GM12872 (cell line): ENCODE measurements around the gene SUV39H1.

Experiments
- CTCF ChIP-seq: IDR thresholded peaks from 3 replicates; pipeline ENCODE4 v1.5.1; 2011; ENCODE audit warnings: low read depth, mild to moderate bottlenecking, low read length, moderate library complexity; ENCODE audit not compliant: insufficient read depth

SUV39H1 gene

DNA sequence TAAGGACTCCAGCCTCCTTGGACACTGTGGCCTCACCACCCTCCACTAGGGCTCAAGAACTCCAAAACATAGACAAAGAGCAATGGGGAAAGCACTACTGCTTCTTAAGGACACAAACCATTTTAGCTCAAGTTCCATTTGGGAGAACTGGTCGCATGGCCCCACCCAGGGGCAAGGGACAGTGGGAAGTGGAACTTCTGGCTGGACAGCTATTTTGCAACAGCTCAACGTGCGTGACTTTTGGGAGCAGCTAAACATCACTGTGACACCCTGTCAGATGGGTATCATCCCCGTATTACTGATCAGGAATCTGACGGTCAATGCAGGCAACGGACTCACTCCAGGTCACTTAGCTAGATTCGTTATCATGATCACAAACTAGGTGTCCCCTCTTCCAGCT is 56.0 kb downstream of the SUV39H1 start:
- TF ChIP-seq CTCF: no peak

DNA sequence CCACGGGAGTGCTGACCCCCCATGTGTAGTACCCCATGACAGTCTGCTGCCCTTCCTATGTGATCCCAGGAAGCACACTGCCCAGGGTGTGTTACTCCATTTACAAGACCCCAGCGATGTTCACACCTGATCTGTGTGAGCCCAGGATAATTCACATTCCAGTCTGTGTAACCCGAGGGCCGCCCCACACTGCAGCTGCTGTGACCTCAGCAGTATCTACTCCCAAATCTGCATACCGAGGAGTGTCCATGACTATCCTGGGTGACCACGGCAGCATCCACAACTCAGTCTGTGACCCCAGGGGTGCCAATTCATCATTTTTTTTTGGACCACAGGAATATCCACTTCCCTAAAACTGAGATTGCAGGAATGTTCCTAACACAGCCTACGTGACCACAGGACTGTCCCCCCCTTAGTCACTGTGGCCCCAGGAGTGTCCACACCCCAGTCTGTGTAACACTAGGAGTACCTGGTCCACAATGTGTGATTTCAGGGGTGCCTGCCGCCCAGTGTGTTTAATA is 57.2 kb downstream of the SUV39H1 start:
- no peak for TF ChIP-seq CTCF

DNA sequence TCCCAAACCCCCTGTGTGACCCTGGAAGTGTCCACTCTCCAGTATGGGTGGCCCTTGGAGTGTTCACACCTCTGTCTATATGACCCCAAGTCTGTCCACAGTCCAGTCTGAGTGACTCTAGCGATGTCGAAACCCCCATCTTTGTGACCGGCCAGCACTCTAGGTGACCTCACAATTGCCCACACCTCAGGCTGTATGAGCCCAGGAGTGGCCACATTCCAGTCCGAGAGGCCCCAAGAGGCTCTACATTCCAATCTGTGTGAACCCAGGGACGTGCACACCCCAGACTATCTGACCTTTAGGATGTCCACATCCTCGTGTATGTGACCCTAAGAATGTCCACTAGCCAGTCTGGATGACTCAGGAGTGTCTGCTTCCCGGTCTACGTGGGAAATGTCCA is 57.7 kb downstream of the SUV39H1 start:
- no peak for TF ChIP-seq CTCF
